GM21619 (cell line): ENCODE data around the gene XPNPEP2.

Source experiments
- ATAC-seq: cut with Tn5 transposase; IDR thresholded peaks from one replicate; pipeline ENCODE4 v1.9.1; 2021; ENCODE audit not compliant: unreplicated experiment

XPNPEP2 gene

DNA sequence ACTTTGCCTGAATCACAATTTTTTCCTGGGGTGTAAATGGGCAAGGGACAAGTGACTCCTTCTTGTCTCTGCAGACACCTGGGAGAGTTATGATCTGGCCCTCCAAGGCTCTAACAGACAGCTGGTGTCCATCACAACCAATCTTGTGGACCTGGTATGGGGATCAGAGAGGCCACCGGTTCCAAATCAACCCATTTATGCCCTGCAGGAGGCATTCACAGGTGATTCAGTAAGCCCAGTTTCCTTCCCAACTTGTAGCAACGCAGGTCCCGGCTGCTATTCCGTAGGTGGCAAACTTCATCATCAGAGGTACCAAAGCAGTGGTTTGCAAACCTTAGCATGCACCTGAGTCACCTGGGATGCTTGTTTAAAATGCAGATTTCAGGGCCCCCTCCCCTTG lies 8.8 kb downstream of the XPNPEP2 start:
- no peak for ATAC-seq

DNA sequence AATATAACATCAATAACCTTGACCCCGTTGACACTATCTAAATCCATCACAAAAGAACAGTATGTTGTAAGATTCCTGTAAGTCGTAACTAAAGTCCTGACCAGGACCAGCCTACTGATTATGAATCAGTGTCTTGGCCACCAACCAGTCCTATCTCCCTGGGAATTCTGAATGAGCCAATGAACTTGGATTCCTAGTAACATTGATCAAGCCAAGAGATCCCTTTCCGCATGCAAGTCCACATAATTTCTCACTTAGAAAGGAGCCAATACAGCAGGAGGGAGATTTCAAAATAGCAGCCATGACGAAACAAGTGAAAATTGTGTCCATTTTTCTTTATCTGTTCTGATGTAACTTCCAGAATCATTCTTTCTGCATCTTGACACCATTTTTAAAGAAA lies 9.5 kb downstream of the XPNPEP2 start:
- no peak for ATAC-seq

DNA sequence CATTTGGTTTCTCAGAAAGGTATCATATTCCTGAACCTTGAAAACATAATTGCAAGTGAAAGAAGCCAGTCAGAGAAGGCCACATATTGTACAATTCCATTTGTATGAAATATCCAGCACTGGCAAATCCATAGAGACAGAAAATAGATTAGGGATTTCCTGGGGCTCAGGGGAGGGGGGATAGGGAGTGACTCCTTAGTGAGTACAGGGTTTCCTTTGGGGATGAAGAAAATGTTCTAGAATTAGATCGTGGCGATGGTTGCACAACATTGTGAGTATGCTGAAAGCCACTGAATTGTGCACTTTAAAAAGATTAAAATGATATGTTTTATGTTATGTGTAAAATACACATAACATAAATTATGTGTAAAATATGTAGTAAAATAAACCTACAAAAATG lies 10.3 kb downstream of the XPNPEP2 start:
- ATAC-seq, result no peak

DNA sequence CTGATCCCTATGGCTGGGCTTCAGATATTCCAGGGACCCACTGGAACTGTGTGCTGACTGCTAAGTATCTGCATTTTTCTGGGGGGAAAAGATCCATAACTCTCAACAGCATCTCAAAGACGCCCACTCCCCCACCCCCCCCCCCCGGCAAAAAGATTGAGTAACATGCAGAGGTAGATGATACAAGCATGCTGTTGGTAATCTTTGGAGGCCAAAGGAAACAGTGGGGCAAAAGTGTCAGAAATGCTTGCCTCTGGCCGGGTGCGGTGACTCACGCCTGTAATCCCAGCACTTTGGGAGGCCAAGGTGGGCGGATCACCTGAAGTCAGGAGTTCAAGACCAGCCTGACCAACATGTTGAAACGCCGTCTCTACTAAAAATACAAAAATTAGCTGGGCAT lies 12.2 kb downstream of the XPNPEP2 start:
- no peak for ATAC-seq

DNA sequence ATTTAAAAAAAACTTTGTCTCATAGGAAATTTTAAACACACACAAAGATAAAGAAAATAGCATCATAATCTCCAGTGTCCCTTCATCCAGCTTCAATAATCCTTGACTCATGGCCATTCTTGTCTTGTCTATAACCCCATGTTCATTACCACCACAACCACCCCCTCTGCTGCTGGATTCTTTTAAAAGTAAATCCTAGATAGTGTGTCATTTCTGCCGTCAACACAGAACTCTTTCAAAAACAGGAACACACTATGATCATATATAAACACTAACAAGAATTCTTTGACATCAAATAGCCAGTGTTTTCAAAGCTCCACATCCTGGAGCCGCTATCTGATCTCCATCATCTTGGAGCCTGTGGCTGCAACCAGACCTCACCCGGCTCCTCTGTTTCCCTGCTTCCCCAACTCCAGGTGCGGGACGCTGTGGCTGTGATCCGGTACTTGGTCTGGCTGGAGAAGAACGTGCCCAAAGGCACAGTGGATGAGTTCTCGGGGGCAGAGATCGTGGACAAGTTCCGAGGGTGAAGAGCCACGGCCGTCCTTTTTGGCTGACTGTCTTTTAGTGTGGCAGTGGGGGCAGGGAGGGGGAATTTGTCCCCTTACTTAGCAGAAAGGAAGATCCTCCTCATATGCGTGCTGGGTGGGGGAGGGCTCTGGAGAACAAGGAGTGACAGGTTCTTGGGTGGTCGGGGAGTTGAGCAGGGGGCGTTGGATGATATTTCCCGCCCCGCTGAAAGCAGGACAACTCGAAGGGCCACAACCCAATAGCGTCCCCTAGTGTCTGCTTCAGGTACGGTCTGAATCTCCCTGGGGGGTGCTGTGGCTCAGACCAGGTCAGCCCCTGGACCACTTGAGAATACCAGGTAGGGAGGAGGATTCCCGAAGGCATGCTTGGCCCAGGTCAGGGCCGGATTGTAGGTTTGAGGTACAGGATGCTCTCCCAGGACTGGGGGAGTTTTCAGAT lies 15.6 kb downstream of the XPNPEP2 start:
- no peak for ATAC-seq

DNA sequence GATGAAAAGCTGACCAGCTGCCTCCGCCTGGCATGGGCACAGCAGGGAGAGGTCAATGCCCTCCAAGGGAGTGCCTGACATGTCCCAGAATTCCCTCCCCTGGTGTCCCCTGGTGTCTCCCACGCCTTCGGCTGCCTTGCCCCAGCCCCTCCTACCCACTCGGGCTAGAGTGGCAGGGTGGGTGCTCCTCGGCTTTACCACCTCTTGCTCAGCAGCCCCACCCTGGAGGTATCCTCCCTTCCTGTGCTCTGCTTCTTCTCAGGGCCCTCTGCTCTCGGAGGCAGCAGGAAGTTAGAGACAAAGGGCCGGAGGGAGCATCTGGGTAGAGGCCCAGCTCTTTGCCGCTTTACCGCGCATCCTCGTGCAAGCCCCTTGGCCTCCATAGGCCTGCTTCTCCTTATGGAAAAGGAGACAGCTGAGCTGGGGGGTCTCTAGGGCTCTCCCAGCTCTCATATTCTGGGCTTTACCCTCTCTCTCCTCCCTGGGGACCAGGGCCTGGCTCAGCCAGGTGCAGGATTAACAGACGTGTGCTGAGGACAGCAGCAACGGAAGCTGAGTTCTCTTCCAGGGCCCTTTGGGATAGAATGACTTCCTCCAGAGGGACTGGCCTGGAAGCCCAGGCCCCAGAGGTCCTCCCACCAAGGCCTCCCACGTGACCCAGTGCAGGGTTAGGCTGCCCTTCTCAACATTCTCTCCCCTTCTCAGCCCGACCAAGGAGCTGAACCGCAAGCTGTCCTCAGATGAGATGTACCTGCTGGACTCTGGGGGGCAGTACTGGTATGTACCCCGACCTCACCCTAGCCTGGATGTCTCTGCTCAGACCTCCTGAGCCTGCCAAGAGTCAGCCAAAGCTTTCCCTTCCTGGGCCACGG lies 17.2 kb downstream of the XPNPEP2 start:
- no peak for ATAC-seq

DNA sequence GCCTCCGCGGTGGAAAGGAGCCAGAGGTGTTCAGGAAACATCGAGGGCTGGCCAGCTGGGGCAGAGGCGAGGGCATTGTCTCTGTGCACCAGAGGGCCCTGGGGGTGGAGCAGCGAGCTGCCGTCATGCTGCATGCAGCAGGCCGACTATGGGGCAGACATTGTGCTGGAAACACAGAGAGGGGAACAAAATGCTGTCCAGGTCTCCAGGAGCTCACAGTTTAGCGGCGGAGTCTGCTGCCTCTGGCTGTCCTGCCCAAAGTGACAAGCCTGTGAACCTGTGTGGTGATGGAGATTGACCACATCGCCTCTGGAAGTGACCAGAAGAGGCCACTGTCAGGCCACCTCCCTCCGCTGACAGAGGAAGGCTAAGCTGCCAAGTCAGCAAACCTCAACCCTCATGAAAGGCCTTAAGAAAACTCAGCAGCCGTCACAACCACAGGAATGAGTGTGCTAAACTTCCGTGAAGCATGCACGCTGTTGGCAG lies 20.8 kb downstream of the XPNPEP2 start:
- no peak for ATAC-seq

DNA sequence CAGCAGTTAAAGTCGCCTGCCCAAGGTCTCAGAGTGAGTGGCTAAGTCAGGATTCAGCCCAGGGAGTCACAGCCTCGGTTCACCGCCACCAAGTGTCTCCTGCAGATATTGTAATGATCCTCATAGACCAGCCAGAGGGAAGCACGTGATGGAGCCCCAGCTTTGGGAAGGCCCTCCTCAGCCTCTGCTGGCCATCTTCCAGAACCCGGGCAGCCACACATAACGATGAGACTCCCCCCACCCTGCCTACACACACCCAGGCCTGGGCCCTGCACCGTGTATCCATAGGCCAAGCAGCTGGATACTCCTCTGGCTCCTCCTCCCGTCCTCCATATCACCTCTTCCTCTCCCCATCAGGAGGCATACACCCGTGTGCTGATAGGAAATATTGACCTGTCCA lies 21.4 kb downstream of the XPNPEP2 start:
- no peak for ATAC-seq

DNA sequence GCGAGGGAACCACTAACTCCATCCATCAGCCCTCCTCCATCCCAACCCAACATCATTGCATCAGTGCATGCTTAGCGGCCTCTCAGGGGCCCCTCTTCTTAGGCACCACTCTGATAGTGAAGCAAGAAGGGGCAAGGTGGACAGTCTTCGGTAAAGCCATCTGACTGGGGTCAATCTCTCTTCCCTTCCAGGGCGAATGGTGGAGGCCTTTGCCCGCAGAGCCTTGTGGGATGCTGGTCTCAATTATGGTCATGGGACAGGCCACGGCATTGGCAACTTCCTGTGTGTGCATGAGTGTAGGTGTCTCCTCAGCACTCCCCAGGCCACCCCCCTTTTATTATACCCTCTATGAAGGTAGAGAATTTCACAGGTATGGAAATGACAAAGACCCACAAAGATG lies 22.2 kb downstream of the XPNPEP2 start:
- no peak for ATAC-seq

DNA sequence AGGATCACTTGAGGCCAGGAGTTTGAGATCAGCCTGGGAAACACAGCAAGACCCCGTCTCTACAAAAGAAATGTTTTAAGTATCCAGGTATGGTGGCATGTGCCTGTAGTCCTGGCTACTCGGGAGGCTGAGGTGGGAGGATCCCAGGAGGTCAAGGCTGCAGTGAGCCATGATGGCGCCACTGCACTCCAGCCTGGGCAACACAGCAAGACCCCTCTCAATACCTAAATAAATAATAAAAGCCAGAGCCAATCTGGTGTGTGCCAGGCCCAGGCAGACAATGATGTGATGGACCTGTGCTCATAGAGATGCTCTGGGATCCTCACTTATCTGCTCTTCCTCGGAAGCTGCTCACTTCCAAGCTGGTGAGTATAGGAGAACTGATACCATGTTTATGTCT lies 22.8 kb downstream of the XPNPEP2 start:
- no peak for ATAC-seq

DNA sequence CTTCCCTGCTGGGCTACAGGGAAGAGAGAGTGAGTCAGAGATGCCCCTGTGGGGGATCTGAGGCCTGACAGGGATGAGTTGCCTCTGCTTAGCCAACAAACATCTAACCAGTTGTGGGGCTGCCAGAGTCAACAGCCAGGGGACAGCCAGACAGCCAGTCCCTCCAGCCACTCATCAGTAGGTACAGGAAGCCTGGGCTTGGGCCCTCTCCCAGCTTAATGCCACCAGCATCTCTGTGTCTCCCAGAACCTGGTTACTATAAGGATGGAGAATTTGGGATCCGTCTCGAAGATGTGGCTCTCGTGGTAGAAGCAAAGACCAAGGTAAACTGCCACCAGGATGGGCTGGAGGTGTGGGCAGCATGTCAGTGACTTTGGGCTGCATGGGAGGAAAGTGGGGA lies 23.7 kb downstream of the XPNPEP2 start:
- no peak for ATAC-seq

DNA sequence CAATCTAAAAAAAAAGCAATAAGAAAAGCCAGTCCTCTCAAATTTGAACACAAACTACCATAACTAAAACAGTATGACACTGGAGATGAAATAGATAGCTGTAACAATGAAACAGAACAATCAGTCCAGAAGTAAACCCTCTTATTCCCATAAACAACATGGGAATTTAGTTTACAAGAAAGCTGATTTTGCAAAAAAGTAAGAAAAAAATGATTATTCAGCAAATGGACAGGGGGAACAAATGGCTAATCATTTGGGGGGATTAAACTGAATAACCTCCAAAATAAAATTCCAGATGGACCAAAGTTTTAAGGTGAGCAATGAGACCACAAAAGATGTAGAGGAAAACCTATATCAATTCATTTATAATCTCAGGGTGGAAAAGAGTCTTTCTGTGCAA lies 24.9 kb downstream of the XPNPEP2 start:
- no peak for ATAC-seq

DNA sequence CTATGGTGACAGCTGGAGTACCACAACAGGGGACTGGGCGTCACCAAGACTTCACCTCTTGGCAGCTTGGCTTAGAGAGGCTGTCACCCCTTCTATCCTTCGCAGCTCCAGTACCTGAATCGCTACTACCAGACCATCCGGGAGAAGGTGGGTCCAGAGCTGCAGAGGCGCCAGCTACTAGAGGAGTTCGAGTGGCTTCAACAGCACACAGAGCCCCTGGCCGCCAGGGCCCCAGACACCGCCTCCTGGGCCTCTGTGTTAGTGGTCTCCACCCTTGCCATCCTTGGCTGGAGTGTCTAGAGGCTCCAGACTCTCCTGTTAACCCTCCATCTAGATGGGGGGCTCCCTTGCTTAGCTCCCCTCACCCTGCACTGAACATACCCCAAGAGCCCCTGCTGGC lies 29.4 kb downstream of the XPNPEP2 start:
- no peak for ATAC-seq

DNA sequence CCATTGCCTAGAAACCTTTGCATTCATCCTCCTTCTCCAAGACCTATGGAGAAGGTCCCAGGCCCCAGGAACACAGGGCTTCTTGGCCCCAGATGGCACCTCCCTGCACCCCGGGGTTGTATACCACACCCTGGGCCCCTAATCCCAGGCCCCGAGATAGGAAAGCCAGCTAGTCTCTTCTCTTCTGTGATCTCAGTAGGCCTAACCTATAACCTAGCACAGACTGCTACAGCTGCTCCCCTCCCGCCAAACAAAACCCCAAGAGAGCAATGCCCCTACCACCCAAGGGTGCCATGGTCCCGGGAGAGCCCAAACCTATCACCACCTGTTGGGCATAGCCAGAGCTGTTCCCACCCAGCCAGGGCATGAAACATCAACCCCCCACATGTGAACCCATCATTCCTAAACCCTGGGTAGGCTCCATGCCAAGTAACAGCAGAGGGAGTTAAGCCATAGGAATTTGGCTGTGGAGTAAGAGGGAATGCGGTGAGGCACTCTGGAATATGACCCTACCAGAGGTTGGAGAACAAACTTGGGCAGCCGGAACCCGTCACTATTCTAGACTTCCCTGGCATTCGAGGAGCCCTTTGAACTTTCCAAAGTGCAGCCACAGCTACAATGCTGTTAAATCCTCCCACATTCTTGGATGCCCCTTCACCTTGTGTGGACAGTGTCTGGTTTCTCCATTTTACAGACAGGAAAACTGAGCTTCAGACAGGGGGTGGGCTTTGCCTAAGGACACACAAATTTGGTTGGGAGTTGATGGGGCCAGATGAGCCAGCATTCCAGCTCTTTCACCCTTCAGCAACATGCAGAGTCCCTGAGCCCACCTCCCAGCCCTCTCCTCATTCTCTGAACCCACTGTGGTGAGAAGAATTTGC lies 30.0 kb downstream of the XPNPEP2 start:
- no peak for ATAC-seq

DNA sequence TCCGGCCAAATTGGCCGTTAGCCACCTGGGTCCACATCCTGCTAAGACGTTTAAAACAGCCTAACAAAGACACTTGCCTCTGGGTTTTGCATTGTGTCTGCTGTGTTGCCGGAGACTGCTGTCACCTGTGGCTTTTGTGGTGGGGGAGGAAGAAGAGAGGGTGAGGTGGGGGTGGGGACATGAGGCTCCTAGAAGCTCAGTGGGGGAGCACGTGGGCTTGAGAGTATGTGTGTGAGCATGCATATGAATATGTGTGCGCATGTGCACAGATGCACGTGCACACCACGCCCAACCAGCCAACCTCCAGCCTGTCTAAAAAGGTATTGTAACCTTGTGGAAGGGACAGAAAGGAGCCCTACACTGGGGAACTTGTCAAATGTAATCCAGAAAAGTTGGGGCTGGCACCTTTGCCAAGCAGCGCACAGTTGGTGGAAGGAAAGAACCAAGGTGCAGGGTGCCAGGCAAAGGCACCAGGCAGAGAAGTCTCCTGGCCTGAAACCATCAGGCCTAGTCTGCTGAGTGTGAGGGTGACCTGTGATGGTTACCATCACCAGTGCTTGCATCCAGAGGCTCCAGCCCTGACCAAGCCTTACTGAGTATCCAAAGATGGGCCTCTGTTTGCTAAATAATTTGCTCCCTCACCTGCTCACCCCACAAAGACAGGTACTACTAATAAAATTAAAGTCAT lies 30.8 kb downstream of the XPNPEP2 start:
- ATAC-seq, result peak; percentile 43

DNA sequence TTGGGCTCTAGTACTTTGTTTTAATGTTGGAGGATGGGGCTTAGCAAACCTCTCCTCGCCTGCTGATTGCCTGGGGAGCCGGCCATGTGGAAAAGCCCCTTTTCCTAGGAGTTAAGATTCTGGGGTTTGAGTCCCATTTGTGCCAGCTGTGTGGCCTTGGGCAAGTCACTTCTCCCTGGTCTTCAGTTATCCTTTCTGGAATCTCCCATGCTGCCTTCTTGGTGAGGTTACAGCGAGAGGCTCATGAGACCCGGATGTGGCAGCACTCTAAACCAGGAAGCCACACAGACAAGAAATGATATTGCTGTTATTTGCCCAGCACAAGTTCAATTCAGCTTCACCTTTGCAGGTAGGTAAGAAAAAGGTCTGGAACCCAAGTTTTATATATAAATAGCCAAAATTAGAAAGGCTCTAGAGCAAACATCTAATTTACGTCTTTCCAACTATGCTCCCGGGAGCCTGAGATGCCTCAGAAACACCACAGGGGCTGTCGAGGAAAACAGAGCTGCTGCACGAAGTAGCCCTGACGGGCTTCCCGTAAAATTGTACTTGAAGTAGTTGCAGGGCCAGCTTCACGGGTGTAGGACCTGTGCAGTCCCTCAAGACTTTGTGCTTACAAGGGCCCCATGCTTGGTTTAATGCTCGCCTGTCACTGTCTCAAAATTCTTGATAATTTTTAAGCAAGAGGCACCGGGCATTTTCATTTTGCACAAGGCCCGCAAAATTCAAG lies 32.7 kb downstream of the XPNPEP2 start:
- ATAC-seq, result no peak

DNA sequence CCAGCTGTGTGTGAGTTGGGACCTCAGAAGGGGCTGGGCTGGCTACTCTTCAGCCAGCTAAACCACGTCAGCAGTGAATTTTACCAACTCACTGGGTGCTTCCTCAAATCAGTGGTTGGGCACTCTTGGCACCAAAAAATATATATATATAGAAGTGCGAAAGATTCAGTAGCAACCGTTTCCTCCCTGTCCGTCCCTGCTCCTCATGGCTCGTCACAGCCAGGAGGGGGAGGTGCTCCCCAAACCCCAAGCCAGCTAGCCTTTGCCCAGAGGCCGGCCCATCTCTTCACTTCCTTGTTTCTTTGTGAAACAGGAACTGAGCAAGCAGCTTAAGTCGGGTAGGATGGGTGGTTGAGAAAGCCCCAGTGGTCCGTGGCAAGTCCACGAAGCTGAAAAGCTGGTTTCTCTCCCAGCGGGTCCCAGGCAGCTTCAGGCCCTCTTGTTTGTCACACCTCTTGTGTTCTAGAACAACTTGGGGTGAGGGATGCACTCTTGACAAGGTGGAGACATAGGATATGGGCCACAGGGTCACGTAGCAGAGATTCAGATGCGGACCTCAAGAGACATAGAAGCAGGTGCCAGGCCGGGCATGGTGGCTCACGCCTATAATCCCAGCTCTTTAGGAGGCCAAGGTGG lies 34.1 kb downstream of the XPNPEP2 start:
- peak; percentile 63 for ATAC-seq

DNA sequence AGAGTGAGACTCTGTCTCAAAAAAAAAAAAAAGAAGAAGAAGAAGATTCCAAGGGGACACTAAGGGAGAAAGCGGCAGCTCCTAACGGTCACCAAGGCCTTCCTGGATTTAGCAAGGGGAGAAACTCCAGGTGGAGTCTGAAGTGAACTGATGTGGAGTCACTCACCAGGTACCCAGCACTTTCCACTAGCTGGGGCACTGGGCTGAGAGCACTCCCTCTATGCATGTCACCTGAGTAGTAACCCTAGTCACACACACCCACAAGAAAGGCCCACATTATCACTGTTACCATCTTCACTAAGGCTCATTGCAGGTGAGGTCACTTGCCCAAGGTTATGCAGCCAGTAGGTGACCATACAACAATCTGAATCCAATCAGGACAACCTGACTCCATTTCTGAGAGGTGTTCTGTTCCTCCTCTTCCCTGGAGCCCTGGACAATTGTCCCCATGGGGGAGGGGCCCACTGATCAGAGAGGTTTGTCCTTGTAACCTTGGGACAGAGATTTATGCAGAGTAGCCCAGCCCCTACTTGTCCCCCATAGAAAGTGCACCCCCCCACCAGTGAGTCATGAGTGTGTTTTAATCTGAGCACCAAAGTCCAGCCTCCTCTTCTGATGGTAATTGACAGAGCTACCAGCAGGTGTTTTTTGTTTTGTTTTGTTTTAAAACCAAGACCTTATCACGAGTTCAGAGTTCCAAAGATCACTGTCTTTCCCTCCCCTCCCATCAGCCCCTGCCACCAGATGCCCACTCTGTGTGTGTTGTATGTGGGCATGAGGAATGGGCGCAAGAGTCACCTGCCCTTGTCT lies 35.1 kb downstream of the XPNPEP2 start:
- ATAC-seq, result no peak
